ENCODE measurements around the gene STOML2. TPM values are rescaled to one million over a fixed set of nuclear protein-coding genes. Genes with fewer than 3 reads are reported as not detected.

Gene STOML2
- total RNA-seq, 3 donors from 2014 or later = 270 to 325 (median 289) TPM

Other genes starting within 250 kb of the STOML2 start
- gene PHF24, start 144.8 kb downstream of the STOML2 start, total RNA-seq = under 1 TPM in 2 of 3 donors, not detected in 1; 0.08 to 0.55 TPM
- 1 to 10 TPM; 2.4 to 2.9 (median 2.7) TPM for gene DNAJB5, start 113.4 kb downstream of the STOML2 start, total RNA-seq
- gene VCP, start 30.5 kb downstream of the STOML2 start, total RNA-seq = 100 to 1,000 TPM; 455 to 543 (median 484) TPM
- gene FANCG, start 23.2 kb downstream of the STOML2 start, total RNA-seq = 10 to 100 TPM; 40.0 to 62.6 (median 54.4) TPM
- gene PIGO, start 6.5 kb downstream of the STOML2 start, total RNA-seq = 10 to 100 TPM; 29.0 to 29.7 (median 29.1) TPM
- gene ATOSB, start 12.7 kb upstream of the STOML2 start, total RNA-seq = 1 to 10 TPM; 1.8 to 2.8 (median 1.8) TPM
- 1 to 10 TPM; 1.6 to 2.8 (median 2.0) TPM for gene UNC13B, start 58.9 kb upstream of the STOML2 start, total RNA-seq

Data from activated T-cell treated with anti-CD3 and anti-CD28 coated beads, Interleukin-2, amount 50 U/mL, for 4 hours (primary cell).